Activated CD8-positive, alpha-beta T cell treated with anti-CD3 and anti-CD28 coated beads for 36 hours (primary cell): ENCODE measurements around the gene SKOR1. TPM values are rescaled to one million over a fixed set of nuclear protein-coding genes. Genes with fewer than 3 reads are reported as not detected.

Experiments
- ATAC-seq: fragments of 200-7000 bp; cut with Tn5 transposase; one replicate; pipeline ENCODE4 v1.10.0; 2021; ENCODE audit warnings: mild to moderate bottlenecking, moderate library complexity
- CTCF ChIA-PET: fragments of 350-600 bp; sonication (Branson Sonifier 250); formaldehyde crosslinking; loops from one replicate; lab custom pipeline; 2021; ENCODE audit warnings: antibody characterized with exemption; lab: Charles Lee
- POLR2A ChIA-PET: fragments of 350-600 bp; sonication (Branson Sonifier 250); formaldehyde crosslinking; loops from one replicate; lab custom pipeline; 2021; ENCODE audit warnings: antibody characterized with exemption; lab: Charles Lee
- DNase-seq: peaks from one replicate; pipeline ENCODE4 v3.0.0-alpha.2; 2020
- H3K27ac Mint-ChIP-seq: one replicate; pipeline ENCODE4 v1.8.0; 2021; ENCODE audit warnings: mild to moderate bottlenecking, mixed read lengths
- H3K27me3 Mint-ChIP-seq: one replicate; pipeline ENCODE4 v1.8.0; 2021; ENCODE audit warnings: mixed read lengths
- H3K36me3 Mint-ChIP-seq: one replicate; pipeline ENCODE4 v1.8.0; 2021; ENCODE audit warnings: low read depth, mixed read lengths
- H3K4me1 Mint-ChIP-seq: one replicate; pipeline ENCODE4 v1.8.0; 2021; ENCODE audit warnings: low read depth, mixed read lengths
- H3K4me3 Mint-ChIP-seq: one replicate; pipeline ENCODE4 v1.8.0; 2021; ENCODE audit warnings: mild to moderate bottlenecking, moderate library complexity, mixed read lengths
- H3K9me3 Mint-ChIP-seq: one replicate; pipeline ENCODE4 v1.8.0; 2021; ENCODE audit warnings: mixed read lengths
- intact Hi-C: fragments of 100-400 bp; cut with micrococcal nuclease; formaldehyde crosslinking; loops from one replicate; pipeline ENCODE4 v1.10.0; 2022
- total RNA-seq, 2 experiments: library from RNA; stranded (reverse); gene quantifications; one replicate each; pipeline ENCODE4 v1.2.3, GENCODE V29; 2021
- TF ChIP-seq, protein P1 (sequence below): fragments of 200-600 bp; IDR thresholded peaks from one replicate; pipeline ENCODE4 v1.8.0; 2022; ENCODE audit warnings: antibody characterized with exemption, mild to moderate bottlenecking

Gene SKOR1
- total RNA-seq, 2 experiments from 2014 or later, result 0.09 to 0.25 TPM

DNA sequence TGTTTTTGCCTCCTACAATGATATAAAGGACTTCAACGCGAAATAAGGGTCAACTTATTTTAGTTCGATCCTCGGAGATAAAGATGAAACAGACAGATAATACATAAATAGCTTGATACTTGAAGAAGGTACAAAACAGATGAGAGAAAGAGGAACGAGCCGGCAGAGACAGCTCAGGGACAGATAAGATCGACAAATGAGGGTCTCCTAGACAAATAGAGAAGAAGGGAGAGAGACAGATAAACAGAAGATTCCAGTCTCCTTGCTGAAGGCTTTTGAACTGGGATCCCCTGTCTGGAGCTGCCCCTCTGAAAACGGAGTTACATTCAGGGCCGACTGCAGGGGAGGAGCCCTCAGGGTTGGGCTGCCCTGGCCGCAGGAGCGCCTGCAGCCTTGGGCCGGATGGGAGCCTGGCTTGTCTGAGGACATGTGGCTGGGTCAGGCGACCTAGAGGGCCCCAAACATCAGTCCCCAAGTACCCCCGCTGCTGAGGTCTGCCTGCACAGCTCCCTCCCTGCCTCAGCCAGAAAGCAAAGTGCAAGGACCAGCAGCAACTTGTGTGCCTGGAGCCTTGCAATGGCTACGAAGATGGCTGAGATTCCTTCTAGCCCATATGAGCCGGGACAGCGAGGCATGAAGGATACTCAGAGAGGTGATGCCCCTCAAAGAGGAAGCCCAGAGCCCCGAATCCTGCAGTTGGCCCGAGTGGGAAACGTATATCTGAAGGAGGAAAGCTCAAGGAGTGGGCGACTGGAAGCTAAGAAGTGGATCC lies 926 bp upstream of the SKOR1 start:
- H3K4me3 Mint-ChIP-seq, result peak overlapping the region; percentile 67
- POLR2A ChIA-PET, result interaction anchor here (1.1 to 1.4 kb wide), 4 partner anchors 9 to 303 kb away, joined by 3 to 4 read pairs (median 3); no protein-coding TSS in a partner anchor
- H3K9me3 Mint-ChIP-seq, result no peaks in the 10 kb centered on the region
- CTCF ChIA-PET, result interaction anchor here (1.1 to 3.4 kb wide), 6 partner anchors 8 to 878 kb away, joined by 3 to 15 read pairs (median 4); no protein-coding TSS in a partner anchor
- TF ChIP-seq, protein P1, sequence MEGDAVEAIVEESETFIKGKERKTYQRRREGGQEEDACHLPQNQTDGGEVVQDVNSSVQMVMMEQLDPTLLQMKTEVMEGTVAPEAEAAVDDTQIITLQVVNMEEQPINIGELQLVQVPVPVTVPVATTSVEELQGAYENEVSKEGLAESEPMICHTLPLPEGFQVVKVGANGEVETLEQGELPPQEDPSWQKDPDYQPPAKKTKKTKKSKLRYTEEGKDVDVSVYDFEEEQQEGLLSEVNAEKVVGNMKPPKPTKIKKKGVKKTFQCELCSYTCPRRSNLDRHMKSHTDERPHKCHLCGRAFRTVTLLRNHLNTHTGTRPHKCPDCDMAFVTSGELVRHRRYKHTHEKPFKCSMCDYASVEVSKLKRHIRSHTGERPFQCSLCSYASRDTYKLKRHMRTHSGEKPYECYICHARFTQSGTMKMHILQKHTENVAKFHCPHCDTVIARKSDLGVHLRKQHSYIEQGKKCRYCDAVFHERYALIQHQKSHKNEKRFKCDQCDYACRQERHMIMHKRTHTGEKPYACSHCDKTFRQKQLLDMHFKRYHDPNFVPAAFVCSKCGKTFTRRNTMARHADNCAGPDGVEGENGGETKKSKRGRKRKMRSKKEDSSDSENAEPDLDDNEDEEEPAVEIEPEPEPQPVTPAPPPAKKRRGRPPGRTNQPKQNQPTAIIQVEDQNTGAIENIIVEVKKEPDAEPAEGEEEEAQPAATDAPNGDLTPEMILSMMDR, result no peak
- H3K36me3 Mint-ChIP-seq, result no peaks in the 10 kb centered on the region
- H3K4me1 Mint-ChIP-seq, result peaks cover 50% of the 10 kb centered on the region
- no peak overlapping the region for H3K27ac Mint-ChIP-seq
- H3K27me3 Mint-ChIP-seq, result peaks cover 76% of the 10 kb centered on the region
- intact Hi-C loops, result no loop called here
- ATAC-seq (no peak), DNase-seq (no peak)

GRCh38 chr15:67825881-67826716 lies 790 bp downstream of the SKOR1 start:
- H3K9me3 Mint-ChIP-seq, result no peaks in the 10 kb centered on the region
- H3K4me1 Mint-ChIP-seq, result peaks cover 49% of the 10 kb centered on the region
- TF ChIP-seq, protein P1, result no peak
- ATAC-seq (no peak), DNase-seq (no peak)
- H3K27ac Mint-ChIP-seq, result no peak overlapping the region
- H3K27me3 Mint-ChIP-seq, result peaks cover 73% of the 10 kb centered on the region
- H3K4me3 Mint-ChIP-seq, result no peak overlapping the region
- H3K36me3 Mint-ChIP-seq, result no peaks in the 10 kb centered on the region
- CTCF ChIA-PET, result interaction anchor here (0.6 to 3.4 kb wide), 2 partner anchors 10 to 298 kb away, joined by 3 to 15 read pairs; no protein-coding TSS in a partner anchor
- intact Hi-C loops, result no loop called here
- POLR2A ChIA-PET, result interaction anchor here (0.7 kb wide), 1 partner anchor 12 kb away, joined by 3 read pairs; no protein-coding TSS in a partner anchor

DNA sequence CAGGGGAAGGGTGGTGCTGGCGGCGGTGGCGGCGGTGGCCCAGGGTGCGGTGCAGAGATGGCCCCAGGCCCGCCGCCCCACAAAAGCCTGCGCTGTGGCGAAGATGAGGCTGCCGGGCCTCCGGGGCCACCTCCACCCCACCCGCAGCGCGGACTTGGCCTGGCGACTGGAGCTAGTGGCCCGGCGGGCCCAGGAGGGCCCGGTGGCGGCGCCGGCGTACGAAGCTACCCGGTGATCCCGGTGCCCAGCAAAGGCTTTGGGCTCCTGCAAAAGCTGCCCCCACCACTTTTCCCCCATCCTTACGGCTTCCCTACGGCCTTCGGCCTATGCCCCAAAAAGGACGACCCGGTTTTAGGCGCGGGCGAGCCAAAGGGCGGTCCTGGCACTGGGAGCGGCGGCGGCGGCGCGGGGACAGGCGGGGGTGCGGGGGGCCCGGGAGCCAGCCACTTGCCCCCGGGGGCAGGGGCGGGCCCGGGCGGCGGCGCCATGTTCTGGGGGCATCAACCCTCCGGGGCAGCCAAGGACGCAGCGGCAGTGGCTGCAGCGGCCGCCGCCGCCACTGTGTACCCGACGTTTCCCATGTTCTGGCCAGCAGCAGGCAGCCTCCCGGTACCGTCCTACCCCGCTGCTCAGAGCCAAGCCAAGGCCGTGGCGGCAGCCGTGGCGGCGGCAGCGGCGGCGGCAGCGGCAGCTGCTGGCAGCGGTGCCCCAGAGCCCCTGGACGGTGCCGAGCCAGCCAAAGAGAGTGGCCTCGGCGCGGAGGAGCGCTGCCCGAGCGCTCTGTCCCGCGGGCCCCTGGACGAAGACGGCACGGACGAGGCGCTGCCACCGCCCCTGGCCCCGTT lies 1.6 kb downstream of the SKOR1 start:
- peaks cover 43% of the 10 kb centered on the region for H3K4me1 Mint-ChIP-seq

GRCh38 chr15:67827562-67828277 lies 2.4 kb downstream of the SKOR1 start:
- TF ChIP-seq, protein P1, result no peak
- Mint-ChIP-seq H3K27ac (no peak overlapping the region), H3K27me3 (peaks cover 69% of the 10 kb centered on the region), H3K9me3 (no peaks in the 10 kb centered on the region), H3K36me3 (no peaks in the 10 kb centered on the region), H3K4me1 (peaks cover 36% of the 10 kb centered on the region), H3K4me3 (no peak overlapping the region)
- CTCF ChIA-PET, result interaction anchor here (1.0 kb wide), 1 partner anchor 8 kb away, joined by 3 read pairs; no protein-coding TSS in a partner anchor
- ATAC-seq, result no peak
- intact Hi-C loops, result no loop called here
- POLR2A ChIA-PET, result no interaction called here
- DNase-seq, result no peak

More for the DNA sequence above, 1.6 kb downstream of the SKOR1 start:
- TF ChIP-seq, protein P1, result no peak
- H3K36me3 Mint-ChIP-seq, result no peaks in the 10 kb centered on the region
- no peak overlapping the region for H3K4me3 Mint-ChIP-seq
- no peak overlapping the region for H3K27ac Mint-ChIP-seq
- intact Hi-C loops, result no loop called here
- no peaks in the 10 kb centered on the region for H3K9me3 Mint-ChIP-seq
- ChIA-PET CTCF (interaction anchor here (3.4 kb wide), 1 partner anchor 9 kb away, joined by 15 read pairs; no protein-coding TSS in a partner anchor), POLR2A (no interaction called here)
- ATAC-seq (no peak), DNase-seq (no peak)
- peaks cover 72% of the 10 kb centered on the region for H3K27me3 Mint-ChIP-seq
